ENCODE data around the gene NMUR1.

DNA sequence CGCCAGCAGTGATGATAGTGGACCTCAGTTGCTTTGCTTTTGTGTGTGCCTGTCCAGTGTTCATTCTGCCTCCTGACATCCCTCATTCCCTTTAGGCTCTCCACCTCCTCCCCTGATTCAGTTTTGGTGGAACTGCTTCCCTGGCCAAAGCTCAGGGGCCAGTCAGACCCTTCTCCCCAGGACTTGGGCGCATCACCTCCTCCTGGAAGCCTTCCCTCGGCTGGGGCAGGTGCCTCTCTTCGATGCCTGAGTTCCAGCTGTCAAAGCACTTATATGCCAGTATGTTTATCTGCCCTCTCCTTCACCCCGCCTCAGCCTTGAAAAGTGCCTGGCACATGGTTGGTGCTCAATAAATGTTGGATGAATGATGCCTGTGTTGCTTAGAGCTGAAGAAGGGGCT lies 11.5 kb downstream of the NMUR1 start:
- TF ChIP-seq, protein P1, sequence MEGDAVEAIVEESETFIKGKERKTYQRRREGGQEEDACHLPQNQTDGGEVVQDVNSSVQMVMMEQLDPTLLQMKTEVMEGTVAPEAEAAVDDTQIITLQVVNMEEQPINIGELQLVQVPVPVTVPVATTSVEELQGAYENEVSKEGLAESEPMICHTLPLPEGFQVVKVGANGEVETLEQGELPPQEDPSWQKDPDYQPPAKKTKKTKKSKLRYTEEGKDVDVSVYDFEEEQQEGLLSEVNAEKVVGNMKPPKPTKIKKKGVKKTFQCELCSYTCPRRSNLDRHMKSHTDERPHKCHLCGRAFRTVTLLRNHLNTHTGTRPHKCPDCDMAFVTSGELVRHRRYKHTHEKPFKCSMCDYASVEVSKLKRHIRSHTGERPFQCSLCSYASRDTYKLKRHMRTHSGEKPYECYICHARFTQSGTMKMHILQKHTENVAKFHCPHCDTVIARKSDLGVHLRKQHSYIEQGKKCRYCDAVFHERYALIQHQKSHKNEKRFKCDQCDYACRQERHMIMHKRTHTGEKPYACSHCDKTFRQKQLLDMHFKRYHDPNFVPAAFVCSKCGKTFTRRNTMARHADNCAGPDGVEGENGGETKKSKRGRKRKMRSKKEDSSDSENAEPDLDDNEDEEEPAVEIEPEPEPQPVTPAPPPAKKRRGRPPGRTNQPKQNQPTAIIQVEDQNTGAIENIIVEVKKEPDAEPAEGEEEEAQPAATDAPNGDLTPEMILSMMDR (IDR thresholded peaks at IDR 0.05), result no peak
- TF ChIP-seq ZFX (IDR thresholded peaks at IDR 0.05; ENCODE audit: borderline replicate concordance), result no peak
